K562 (cell line): ENCODE data around the gene ACBD4. TPM values are rescaled to one million over a fixed set of nuclear protein-coding genes. Genes with fewer than 3 reads are reported as not detected.

Experiments
- FOXP1 ChIP-seq: sonication (generic); formaldehyde crosslinking; IDR thresholded peaks from 2 replicates; pipeline ENCODE4 v1.8.0; 2022; ENCODE audit warnings: mild to moderate bottlenecking, missing genetic modification reagents
- NEUROD1 ChIP-seq: fragments of 150-350 bp; IDR thresholded peaks from 2 replicates; pipeline ENCODE4 v1.6.1; 2014; ENCODE audit warnings: borderline replicate concordance, low read length, low read depth; ENCODE audit not compliant: partially characterized antibody
- NR1H2 ChIP-seq: sonication (generic); formaldehyde crosslinking; IDR thresholded peaks from 2 replicates; pipeline ENCODE4 v1.4.0; 2020; ENCODE audit warnings: mild to moderate bottlenecking, missing genetic modification reagents
- NR2C2 ChIP-seq, 2 experiments: fragments of 200-800 bp in 1 of 2; sonication (Bioruptor generic) in 1 of 2; sonication (generic) in 1 of 2; formaldehyde crosslinking in 1 of 2; IDR thresholded peaks; 2 replicates each; pipeline versions ENCODE4 v1.6.1 to v1.8.0; 2016 to 2022; ENCODE audit warnings: mild to moderate bottlenecking in 1 of 2, missing compliant biosample characterization in 1 of 2, missing genetic modification characterization in 1 of 2, missing genetic modification reagents in 1 of 2
- THAP12 ChIP-seq: fragments of 250-450 bp; sonication (Bioruptor Pico); IDR thresholded peaks from 2 replicates; pipeline ENCODE4 v1.9.0; 2021; ENCODE audit warnings: mild to moderate bottlenecking, inconsistent platforms
- ZNF12 ChIP-seq: sonication (generic); formaldehyde crosslinking; IDR thresholded peaks from 2 replicates; pipeline ENCODE4 v1.4.0; 2020; ENCODE audit warnings: mild to moderate bottlenecking, missing genetic modification reagents
- polyA plus RNA-seq, 8 experiments: library from polyadenylated mRNA; depleted of rRNA in 4 of 8; stranded (reverse) in 5 of 8; unstranded in 3 of 8; fragments of >200 nt; fragmentation: Nextera tagmentation in 2 of 8; fragmentation: Illumina TruSeq in 1 of 8; extraction: Ambion mirVana in 2 of 8; extraction: Trizol in 1 of 8; gene quantifications; 2 replicates each; pipeline versions ENCODE4 v1.2.1 to v1.2.3, GENCODE V29; 2011 to 2014; ENCODE audit warnings: inconsistent platforms in 1 of 8, missing spikeins in 1 of 8
- total RNA-seq, 7 experiments: library from RNA; depleted of rRNA in 6 of 7; stranded (reverse); fragments of >200 nt in 6 of 7; fragmentation: Illumina TruSeq in 2 of 7; extraction: Trizol in 2 of 7; gene quantifications; 2 replicates each; pipeline versions ENCODE4 v1.2.1 to v1.2.3, GENCODE V29; 2011 to 2021; ENCODE audit warnings: low replicate concordance in 1 of 7
- TF ChIP-seq, protein P1 (sequence below): fragments of 200-600 bp; sonication (generic); IDR thresholded peaks from one replicate; pipeline ENCODE4 v1.6.1; 2012; ENCODE audit warnings: mild to moderate bottlenecking, low read depth, low read length, inconsistent platforms
- TF ChIP-seq, protein P2 (sequence below): fragments of 250-450 bp; sonication (Bioruptor Pico); IDR thresholded peaks from 2 replicates; pipeline ENCODE4 v1.8.0; 2022; ENCODE audit warnings: moderate library complexity, mild to moderate bottlenecking, inconsistent platforms

ACBD4 gene
- total and polyA plus RNA-seq, 9 of the 15 experiments (the other 6 are each of a cell fraction or from before 2014, with no cell fraction given), result 0.14 to 6.9 (median 4.6) TPM

DNA sequence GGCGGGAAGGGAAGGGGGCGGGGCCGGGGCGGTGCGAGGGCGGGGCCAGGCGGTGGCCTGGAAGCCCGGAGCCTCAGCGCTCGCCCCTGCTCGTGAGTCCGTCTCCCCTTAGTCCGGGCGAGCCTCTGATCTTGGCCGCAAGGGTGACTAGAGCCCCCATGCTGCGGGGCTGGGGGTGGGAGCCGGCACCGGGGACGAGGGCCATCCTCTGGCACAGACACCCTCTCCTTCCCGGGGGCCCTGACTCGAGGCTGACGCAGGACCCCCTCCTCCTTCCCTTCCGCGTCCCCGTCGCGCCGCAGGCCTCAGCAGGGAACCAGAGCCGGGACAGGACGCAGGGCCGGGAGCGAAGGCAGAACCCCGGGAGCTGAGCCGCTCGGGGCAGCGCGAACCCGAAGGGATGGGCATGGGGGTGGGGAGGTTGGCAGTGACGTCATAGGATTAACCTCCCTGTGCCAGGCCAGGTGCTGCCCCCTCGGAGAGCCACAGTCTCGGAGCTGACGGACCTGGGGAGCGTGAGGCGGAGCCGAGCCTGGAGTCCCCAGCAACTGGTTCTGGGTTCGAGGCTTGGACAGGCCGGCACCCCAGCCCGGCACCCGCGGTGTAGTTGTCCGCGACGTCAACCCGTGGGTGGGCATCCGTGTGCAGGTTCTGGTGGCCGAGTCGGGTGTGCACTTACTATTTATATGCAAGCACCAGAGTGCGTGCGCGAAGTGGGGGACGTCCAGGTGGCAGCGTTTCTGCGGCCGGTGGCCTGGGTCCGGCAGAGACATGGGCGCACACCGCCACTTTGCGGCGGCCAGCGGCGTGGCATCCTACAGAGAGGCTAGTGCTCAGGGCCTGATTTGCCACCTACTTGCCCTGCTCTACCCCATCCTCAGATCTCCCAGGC is 2.7 kb upstream of the ACBD4 start (continued):
- TF ChIP-seq NR2C2 (CRISPR knock-in tag; IDR thresholded peaks at IDR 0.05) (0 out of 2 replicates have a peak, but pooled peaks have one; percentile 2), NR2C2 (tag; IDR thresholded peaks at IDR 0.05) (no peak), NR1H2 (CRISPR knock-in tag) (no peak), NEUROD1 (no peak), THAP12 (CRISPR knock-in tag) (no peak), FOXP1 (CRISPR knock-in tag) (no peak), ZNF12 (CRISPR knock-in tag) (0 out of 2 replicates have a peak, but pooled peaks have one; percentile 59)
- TF ChIP-seq, protein P1, sequence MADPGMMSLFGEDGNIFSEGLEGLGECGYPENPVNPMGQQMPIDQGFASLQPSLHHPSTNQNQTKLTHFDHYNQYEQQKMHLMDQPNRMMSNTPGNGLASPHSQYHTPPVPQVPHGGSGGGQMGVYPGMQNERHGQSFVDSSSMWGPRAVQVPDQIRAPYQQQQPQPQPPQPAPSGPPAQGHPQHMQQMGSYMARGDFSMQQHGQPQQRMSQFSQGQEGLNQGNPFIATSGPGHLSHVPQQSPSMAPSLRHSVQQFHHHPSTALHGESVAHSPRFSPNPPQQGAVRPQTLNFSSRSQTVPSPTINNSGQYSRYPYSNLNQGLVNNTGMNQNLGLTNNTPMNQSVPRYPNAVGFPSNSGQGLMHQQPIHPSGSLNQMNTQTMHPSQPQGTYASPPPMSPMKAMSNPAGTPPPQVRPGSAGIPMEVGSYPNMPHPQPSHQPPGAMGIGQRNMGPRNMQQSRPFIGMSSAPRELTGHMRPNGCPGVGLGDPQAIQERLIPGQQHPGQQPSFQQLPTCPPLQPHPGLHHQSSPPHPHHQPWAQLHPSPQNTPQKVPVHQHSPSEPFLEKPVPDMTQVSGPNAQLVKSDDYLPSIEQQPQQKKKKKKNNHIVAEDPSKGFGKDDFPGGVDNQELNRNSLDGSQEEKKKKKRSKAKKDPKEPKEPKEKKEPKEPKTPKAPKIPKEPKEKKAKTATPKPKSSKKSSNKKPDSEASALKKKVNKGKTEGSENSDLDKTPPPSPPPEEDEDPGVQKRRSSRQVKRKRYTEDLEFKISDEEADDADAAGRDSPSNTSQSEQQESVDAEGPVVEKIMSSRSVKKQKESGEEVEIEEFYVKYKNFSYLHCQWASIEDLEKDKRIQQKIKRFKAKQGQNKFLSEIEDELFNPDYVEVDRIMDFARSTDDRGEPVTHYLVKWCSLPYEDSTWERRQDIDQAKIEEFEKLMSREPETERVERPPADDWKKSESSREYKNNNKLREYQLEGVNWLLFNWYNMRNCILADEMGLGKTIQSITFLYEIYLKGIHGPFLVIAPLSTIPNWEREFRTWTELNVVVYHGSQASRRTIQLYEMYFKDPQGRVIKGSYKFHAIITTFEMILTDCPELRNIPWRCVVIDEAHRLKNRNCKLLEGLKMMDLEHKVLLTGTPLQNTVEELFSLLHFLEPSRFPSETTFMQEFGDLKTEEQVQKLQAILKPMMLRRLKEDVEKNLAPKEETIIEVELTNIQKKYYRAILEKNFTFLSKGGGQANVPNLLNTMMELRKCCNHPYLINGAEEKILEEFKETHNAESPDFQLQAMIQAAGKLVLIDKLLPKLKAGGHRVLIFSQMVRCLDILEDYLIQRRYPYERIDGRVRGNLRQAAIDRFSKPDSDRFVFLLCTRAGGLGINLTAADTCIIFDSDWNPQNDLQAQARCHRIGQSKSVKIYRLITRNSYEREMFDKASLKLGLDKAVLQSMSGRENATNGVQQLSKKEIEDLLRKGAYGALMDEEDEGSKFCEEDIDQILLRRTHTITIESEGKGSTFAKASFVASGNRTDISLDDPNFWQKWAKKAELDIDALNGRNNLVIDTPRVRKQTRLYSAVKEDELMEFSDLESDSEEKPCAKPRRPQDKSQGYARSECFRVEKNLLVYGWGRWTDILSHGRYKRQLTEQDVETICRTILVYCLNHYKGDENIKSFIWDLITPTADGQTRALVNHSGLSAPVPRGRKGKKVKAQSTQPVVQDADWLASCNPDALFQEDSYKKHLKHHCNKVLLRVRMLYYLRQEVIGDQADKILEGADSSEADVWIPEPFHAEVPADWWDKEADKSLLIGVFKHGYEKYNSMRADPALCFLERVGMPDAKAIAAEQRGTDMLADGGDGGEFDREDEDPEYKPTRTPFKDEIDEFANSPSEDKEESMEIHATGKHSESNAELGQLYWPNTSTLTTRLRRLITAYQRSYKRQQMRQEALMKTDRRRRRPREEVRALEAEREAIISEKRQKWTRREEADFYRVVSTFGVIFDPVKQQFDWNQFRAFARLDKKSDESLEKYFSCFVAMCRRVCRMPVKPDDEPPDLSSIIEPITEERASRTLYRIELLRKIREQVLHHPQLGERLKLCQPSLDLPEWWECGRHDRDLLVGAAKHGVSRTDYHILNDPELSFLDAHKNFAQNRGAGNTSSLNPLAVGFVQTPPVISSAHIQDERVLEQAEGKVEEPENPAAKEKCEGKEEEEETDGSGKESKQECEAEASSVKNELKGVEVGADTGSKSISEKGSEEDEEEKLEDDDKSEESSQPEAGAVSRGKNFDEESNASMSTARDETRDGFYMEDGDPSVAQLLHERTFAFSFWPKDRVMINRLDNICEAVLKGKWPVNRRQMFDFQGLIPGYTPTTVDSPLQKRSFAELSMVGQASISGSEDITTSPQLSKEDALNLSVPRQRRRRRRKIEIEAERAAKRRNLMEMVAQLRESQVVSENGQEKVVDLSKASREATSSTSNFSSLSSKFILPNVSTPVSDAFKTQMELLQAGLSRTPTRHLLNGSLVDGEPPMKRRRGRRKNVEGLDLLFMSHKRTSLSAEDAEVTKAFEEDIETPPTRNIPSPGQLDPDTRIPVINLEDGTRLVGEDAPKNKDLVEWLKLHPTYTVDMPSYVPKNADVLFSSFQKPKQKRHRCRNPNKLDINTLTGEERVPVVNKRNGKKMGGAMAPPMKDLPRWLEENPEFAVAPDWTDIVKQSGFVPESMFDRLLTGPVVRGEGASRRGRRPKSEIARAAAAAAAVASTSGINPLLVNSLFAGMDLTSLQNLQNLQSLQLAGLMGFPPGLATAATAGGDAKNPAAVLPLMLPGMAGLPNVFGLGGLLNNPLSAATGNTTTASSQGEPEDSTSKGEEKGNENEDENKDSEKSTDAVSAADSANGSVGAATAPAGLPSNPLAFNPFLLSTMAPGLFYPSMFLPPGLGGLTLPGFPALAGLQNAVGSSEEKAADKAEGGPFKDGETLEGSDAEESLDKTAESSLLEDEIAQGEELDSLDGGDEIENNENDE, result no peak
- TF ChIP-seq, protein P2, sequence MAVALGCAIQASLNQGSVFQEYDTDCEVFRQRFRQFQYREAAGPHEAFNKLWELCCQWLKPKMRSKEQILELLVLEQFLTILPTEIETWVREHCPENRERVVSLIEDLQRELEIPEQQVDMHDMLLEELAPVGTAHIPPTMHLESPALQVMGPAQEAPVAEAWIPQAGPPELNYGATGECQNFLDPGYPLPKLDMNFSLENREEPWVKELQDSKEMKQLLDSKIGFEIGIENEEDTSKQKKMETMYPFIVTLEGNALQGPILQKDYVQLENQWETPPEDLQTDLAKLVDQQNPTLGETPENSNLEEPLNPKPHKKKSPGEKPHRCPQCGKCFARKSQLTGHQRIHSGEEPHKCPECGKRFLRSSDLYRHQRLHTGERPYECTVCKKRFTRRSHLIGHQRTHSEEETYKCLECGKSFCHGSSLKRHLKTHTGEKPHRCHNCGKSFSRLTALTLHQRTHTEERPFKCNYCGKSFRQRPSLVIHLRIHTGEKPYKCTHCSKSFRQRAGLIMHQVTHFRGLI (CRISPR knock-in tag), result no peak
